ENCODE results near the gene SPATA25.

GRCh38 chr20:45874576-45874975 lies 12.8 kb downstream of the SPATA25 start:
- TF ChIP-seq SUZ12 (IDR thresholded peaks at IDR 0.05; ENCODE audit: extremely low read depth, insufficient read depth, insufficient read length) (no peak), ZNF274 (IDR thresholded peaks at IDR 0.05; ENCODE audit: low read depth, low read length) (no peak)

Measured in NT2/D1 (cell line).